NCI-H460 (cell line): ENCODE data around the gene ASIC1. TPM values are rescaled to one million over a fixed set of nuclear protein-coding genes. Genes with fewer than 3 reads are reported as not detected.

ENCODE experiments used
- DNase-seq: peaks from one replicate; pipeline ENCODE4 v3.0.0-alpha.2; 2016; ENCODE audit warnings: low read depth; ENCODE audit errors: extremely low read depth
- total RNA-seq: library from RNA; depleted of rRNA; stranded (reverse); fragments of >200 nt; shearing (Covaris generic); gene quantifications from 2 replicates; pipeline ENCODE4 v1.2.3, GENCODE V29; 2014

ASIC1 gene
- total RNA-seq, 1 experiment from 2014 or later, result 6.0 TPM

DNA sequence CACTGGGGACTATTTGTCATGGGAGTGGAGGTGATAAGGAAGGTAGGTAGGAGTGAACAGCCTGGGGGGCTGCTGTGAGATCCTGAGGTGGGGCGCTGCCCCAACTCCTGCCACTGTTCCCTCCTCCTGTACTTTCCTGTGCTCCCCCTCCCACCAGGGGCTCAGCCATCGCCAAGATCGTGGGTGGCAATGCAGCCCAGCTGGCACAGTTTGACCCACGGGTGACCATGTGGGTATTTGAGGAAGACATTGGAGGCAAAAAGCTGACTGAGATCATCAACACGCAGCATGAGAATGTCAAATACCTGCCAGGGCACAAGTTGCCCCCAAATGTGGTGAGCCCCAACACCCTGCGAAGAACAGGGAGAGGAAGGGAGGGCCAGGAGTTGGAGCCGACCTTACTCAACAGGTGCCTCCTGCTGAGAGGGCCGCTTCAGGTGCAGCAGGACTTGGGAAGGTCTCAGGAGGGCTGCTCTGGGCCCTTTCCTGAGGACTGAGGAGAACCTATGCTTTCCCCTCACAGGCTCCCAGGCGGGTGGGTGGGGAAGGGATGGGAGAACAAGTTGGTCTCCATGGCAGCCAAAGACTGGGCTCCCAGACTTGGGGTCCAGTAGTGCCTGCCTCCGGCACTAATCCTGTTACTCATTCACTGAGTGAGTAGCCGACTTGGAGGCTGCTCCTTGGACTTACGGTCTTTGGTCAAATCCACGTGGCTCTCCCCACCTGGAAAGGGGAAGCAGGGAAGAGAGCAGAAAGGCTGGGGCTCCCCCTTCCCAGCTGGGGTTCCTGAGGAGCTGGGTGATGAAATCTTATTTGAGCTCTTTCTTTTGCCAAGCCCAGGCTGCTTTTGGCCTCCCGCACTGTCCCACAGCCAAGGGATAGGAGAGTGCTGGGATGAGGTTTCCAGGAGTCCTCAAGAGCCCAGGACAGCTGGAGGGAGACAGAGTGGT is 47.3 kb downstream of the ASIC1 start:
- no peak for DNase-seq

DNA sequence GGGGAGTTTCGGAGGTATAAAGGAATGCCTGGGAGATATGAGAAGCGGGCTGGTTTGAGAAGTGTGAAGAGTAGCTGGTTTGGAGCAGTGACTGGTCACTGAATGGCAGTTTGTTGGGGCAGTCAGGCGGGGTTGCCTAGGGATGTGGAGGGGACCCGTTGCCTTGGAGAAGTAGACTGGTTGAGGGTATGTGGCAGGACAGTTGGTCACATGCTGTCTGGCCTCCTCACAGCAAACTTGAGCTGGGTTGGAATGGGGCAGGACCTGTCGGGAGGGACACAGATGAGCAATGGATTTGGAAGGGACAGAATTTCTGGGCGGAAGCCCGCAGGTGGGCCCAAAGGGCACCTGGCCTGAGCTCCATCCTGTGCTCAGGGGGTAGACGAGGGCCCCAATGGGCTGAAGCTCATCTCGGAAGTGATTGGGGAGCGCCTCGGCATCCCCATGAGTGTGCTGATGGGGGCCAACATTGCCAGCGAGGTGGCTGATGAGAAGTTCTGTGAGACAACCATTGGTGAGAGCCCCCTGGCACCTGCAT is 48.6 kb downstream of the ASIC1 start:
- DNase-seq, result no peak

DNA sequence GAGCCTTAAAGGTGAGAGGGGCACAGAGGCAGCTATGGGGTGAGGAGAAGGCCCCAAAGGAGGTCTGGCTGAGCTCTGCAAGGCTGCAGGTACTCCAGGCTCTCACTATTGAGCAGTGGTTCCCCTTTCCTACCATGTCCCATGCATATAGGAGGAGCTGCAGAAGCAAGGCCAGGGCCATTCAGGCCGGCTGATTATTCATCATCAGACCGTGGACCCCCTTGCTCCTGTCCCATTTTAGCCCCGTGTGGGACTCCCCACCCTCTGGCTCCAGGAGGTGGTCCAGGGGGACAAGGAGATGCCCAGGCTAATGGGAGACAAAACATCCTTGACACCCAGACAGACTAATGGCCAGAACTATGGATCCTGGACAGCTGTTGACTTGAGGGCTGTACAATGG is 49.5 kb downstream of the ASIC1 start:
- DNase-seq, result no peak

DNA sequence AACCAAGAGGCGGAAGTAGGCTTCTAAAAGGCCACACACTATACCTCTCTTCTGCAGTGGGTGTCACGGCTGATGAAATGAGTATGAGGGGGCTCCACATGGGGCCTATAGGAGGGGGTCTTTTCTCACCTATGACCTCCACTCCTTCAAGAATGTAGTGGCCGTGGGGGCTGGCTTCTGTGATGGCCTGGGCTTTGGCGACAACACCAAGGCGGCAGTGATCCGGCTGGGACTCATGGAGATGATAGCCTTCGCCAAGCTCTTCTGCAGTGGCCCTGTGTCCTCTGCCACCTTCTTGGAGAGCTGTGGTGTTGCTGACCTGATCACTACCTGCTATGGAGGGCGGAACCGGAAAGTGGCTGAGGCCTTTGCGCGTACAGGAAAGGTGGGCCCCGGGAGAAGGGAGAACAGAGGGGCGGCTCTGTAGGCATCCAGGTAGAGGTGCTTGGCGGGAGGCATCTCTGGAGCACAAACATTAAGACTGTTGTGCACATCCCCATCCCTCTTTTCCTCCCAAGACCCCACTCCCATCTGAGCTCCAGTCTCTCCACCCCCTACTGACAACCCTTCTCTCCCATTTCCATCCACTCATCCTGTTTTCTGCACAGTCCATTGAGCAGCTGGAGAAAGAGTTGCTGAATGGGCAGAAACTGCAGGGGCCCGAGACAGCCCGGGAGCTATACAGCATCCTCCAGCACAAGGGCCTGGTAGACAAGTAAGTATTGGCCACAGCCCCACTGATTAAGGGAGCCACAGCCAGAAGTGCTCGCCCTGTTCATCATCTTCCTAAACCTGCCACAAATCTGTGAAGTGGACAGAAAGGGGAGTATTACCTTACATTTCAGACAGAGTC is 50.2 kb downstream of the ASIC1 start:
- no peak for DNase-seq

DNA sequence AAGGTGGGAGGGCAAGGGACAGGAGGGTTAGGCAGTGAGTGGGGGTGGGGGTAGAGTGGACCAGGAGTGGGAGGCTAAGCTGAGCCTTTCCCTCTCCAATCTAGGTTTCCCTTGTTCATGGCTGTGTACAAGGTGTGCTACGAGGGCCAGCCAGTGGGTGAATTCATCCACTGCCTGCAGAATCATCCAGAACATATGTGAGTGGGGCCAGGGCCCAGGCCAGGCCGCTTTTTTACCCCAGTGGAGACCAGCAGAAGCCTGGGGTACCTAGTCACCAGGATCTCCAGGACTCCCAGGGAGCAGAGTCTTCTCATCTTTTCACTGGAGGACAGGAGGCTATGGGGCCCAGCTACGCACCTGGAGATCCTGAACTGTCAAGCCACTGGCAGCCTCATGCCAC is 51.9 kb downstream of the ASIC1 start:
- no peak for DNase-seq

DNA sequence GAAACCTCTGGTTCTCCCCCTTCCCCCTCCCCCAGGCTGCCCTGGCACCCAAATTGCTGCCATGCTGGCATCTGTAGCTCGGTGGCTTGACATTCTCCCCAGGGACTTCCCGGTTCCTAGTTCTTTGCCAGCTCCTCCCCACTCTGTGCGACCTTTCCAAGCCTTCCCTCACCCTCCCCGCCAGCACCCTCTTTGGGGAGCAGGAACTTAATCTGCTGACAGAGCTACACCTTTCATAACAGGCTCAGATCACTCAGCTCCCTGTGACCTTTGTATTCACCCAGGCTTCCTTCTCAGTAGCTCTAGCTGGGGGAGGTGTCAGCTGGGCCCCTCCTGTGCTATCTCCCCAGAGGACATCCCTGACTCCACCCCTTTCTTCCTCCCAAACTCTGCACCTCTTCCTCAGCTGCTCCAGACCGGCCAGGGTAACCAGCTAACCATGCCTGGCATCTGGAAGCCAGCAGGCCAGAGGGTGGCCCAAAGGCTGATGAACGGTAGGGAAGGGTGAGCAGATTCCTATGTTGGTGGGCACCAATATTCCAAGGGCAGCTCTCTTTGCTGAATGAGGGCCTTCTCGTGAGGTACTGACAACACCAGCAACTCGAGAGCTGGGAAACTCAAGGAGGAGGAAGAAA is 52.8 kb downstream of the ASIC1 start:
- DNase-seq, result no peak

DNA sequence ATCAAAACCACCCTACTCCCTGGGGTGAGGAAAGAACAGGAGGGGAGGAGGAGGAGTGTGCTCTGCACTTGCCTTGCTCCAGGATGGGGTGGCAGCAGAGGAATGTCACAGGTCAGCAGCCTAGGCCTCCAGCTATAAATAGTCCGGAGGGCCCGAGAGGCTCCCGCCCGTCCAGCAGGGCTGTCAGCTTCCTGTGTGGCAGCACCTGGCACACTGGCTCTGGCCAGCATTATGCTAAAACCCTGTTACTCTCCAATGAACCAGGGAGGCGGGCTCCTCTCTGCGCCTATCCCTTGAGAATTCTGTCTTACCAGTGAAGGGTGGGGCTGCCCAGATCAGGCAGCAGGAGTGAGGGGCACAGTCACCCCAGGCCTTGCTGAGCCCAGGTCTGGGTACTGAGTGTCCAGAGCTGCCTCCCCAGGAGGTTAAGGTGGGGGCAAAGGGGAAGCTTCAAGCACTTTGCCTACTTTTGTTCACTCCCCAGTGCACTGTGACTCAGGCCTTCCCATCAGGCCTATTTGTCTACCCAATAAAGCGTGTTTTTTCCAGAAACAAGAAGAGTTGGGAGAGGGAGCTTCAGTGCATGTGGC is 53.5 kb downstream of the ASIC1 start:
- peak; percentile 55 for DNase-seq

DNA sequence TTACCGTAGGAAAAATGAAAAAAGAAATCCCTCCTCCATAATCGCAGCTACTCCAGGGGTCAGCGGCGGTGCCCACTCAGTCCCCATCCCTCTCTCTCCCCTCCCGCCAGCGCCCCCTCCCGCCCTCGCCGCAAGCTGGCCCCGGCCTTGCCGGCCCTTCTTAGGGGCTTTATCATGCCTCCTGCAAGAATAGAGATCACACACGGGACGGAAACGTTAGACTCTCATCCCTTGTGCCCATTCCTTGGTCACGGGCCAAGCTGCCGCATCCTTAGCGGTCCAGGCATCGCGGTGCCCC is 53.9 kb downstream of the ASIC1 start:
- DNase-seq, result no peak

DNA sequence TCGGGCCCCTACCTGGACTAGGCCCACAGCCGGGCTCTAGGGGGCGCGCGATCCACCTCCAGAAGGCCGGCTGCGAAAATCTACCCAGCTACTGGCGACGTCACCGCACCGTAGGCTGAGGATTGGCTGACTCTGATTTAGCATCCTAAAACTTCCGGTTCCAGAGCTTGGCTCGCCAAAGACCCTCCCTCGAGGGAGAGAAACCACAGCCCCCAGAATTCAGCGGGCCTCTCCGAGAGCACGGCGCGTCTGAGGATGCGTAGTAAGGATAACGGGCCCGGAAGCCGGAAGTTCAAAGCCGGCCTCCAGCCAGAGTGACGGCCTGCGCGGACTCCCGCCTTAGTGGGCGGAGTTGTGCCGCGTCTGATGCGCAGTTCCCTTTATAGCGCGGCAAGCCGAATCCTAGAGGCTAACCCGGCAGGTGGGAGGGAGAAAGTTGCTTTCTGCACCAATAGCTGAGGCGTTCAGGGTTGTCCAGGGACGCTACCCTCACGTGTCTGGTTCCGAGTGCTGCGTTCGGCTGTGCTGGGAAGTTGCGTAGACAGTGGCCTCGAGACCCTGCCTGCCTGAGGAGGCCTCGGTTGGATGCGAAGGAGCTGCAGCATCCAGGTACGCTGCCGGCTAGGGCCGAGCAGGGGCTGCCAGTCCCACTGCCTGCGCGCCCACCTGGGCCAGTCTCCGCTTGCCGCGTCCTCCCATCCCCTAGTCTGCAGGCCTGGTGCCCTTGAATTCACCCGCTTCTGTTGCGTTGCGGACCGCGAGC is 54.5 kb downstream of the ASIC1 start, which contains the start of gene COX14:
Gene COX14 (plus strand): TSS at position 544 of the 763 bp plus-strand sequence. CDS start 7,808 bp downstream, outside the sequence.
- peak; percentile 99 for DNase-seq

DNA sequence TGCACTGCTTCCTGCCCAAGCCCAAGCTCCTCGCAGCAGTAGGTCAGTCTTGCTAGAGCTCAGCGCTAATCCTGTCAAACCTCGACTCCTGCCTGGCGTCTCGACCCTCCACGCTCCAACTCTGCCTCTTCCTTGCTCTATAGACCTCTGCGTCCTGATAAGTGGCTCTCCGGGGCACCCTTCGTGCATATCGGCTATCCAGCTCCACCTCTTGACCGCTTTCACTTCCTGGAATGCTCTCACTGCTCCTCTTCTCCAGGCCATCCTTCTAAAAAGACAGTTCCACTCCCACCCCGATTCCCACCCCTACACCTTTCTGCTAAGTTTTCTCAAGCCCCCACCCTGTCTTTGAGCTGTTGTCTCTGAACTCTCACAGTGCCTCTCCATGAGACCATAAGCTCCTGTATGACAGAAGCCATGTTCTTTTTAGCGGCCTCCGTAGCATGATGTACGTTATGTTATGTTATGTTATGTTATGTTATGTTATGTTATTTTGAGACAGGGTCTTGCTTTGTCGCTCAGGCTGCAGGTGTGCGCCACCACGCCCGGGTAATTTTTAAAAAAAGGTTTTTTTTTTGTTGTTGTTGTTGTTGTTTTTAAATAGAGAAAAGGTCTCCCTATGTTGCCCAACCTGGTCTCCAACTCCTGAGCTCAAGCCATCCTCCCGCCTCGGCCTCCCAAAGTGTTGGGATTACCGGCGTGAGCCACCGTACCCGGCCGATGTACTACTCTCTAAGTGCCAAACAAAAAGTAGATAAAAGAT is 55.2 kb downstream of the ASIC1 start:
- DNase-seq, result peak; percentile 17

DNA sequence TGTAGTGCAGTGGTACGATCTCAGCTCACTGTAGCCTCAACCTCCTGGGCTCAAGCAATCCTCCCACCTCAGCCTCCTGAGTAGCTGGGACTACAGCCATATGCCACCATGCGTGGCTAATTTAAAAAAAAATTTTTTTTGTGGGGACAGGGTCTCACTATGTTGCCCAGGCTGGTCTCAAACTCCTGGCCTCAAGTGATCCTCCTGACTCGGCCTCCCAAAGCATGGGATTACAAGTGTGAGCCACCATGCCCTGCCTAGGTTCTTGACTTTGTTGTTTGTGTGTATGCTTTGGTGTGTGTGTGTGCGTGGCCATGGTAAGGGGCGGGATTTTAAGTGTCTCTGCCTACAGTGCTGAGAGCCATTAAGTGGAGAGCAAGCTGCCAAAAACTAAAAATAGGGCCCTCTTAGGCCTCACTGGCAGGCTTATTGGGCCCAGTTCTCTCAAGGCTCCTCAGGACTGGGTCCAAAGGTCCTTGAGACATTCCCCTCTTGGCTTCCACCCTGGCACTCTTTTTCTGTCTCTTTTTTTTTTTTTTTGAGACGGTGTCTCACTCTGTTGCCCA is 59.7 kb downstream of the ASIC1 start:
- no peak for DNase-seq

DNA sequence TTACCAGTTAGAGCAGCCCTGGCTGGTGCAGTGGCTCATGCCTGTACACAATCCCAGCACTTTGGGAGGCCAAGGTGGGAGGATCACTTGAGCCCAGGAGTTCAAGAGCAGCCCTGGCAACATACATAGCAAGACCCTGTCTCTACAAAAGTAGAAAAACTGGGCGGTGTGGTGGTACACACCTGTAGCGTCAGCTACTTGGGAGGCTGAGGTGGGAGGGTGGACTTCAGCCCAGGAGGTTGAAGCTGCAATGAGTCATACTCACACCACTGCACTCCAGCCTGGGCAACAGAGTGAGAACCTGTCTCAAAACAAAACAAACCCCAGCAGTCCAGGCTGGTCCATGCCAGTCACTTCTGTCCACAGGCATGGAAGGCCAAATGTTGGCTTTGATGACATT is 62.0 kb downstream of the ASIC1 start:
- DNase-seq, result no peak

DNA sequence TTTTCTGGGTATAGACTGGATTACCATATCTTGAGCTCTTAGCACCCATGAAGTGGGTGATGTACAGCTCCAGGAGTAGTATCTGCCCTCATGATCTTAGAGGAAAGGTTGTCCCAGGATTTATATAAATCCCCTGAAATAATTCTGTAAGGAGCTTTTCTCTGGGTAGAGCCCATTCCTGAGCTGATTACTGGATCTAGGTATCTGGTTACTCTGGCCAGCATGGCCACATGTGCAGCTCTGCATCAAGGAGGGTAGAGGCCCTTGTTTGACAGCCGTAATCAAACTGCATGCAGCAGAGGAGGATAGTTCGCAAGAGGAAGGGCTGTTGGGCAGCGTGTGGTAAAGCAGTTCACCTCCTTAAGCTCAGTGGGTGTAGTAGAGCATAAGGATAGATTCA is 63.1 kb downstream of the ASIC1 start:
- DNase-seq, result no peak

DNA sequence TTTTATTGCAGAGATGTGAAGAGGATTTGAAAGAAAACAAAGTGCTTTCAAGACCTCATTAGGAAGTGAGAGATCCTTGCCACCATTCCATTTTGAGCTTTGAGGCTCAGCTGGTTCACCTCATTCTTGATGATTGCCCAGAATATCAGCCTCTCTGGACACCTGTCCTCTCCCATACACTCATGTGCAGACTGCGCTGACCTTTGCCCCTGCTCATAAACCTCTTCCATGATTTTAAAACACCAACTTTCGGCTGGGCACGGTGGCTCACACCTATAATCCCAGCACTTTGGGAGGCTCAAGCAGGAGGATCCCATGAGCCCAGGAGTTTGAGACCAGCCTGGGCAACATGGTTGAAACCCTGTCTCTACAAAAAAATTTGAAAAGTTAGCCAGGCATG is 63.6 kb downstream of the ASIC1 start:
- no peak for DNase-seq

DNA sequence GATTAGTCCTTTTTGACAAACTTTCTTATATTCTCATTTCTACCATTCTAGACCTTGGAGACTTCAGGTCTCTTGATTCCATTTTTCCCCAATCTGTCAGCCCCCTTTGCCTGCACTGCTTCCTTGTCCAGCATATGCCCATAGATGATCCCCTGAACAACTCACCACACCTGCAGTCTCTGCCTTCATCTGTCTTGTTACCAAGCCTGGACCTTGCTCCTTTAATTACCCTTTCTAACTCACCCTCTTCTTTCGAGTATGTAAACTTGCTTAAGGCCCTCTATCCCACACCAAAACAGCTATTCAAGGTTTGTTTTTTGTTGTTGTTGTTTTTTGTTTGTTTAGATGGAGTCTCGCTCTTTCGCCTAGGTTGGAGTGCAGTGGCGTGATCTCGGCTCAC is 64.2 kb downstream of the ASIC1 start:
- no peak for DNase-seq

DNA sequence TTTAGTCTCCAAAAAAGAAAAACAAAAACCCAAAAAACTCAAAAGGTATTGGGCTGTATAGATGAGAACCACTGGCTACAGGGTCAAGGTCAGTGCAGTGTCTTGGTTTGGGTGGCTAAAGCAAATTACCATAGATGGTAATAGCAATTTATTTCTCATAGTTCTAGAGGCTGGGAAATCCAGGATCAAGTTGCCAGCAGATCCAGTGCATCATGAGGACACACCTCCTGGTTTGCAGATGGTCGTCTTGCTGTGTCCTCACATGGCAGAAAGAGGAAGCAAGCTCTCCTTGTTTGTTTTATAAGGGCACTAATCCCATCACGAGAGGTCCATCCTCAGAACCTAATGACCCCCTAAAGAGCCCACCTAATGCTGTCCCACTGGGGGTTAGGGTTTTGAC is 65.8 kb downstream of the ASIC1 start:
- no peak for DNase-seq

DNA sequence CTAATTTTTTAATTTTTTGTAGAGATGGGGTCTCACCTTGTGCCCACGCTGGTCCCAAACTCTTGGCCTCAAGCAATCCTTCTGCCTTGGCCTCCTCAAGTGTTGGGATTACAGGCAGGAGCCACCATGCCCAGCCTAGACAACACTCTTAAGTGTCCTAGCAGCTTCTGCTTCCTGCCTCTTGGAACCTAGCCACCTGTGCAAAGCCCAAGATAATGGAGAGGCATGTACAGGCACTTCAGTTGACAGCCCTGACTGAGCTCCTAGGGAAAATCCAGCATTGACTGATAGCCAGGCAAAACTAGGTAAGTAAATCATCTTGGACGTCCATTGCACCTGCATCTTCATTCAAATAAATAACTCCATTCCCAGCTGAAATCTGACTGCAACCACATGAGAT is 70.2 kb downstream of the ASIC1 start:
- no peak for DNase-seq

DNA sequence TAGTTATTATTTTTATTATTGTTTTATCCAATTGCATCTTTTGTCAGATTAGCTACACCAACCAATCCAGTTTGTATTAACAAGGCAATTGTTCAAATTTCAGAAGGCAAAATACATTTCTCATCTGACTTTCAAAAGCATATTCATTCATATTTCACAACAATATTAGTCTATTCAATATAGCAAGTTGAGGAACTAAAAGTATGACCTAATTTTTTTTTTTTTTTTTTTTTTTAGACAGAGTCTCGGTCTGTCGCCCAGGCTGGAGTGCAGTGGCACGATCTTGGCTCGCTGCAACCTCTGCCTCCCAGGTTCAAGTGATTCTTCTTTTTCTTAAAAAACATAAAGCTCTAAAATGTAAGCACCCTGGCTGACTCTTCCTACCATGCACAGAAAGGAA is 71.9 kb downstream of the ASIC1 start:
- no peak for DNase-seq
